SK-N-SH treated with all-trans-retinoic acid at 6 μM for 48 hours (cell line): Measurements from ENCODE around the gene RNPC3.
"Not testable (repeated sequence)": the region's sequence is repeated elsewhere in the genome, so short reads cannot be mapped to it uniquely, and the experiment has no call there.

Experiments used
- ATAC-seq: fragments of 200-7000 bp; cut with Tn5 transposase; 3 replicates; pipeline ENCODE4 v1.9.1; 2020; ENCODE audit warnings: mild to moderate bottlenecking, moderate library complexity
- CSDC2 ChIP-seq: fragments of 250-450 bp; sonication (Bioruptor Pico); IDR thresholded peaks from 2 replicates; pipeline ENCODE4 v1.5.0; 2020; ENCODE audit warnings: mild to moderate bottlenecking, moderate library complexity
- ESRRG ChIP-seq: fragments of 250-450 bp; sonication (Bioruptor Pico); IDR thresholded peaks from 2 replicates; pipeline ENCODE4 v1.6.1; 2021; ENCODE audit warnings: mild to moderate bottlenecking
- GLIS3 ChIP-seq: fragments of 250-450 bp; sonication (Bioruptor Pico); IDR thresholded peaks from 2 replicates; pipeline ENCODE4 v1.5.0; 2020; ENCODE audit warnings: mild to moderate bottlenecking, moderate library complexity
- OSR1 ChIP-seq: fragments of 250-450 bp; sonication (Bioruptor Pico); IDR thresholded peaks from 2 replicates; pipeline ENCODE4 v1.8.0; 2022; ENCODE audit warnings: moderate library complexity, mild to moderate bottlenecking, inconsistent platforms
- PPARA ChIP-seq: fragments of 250-450 bp; sonication (Bioruptor Pico); IDR thresholded peaks from 2 replicates; pipeline ENCODE4 v1.5.0; 2020; ENCODE audit warnings: mild to moderate bottlenecking, borderline replicate concordance
- RARB ChIP-seq: fragments of 250-450 bp; sonication (Bioruptor Pico); IDR thresholded peaks from 2 replicates; pipeline ENCODE4 v1.8.0; 2021; ENCODE audit warnings: mild to moderate bottlenecking, moderate library complexity
- SNAI2 ChIP-seq: fragments of 250-450 bp; sonication (Bioruptor Pico); IDR thresholded peaks from 2 replicates; pipeline ENCODE4 v1.5.0; 2020; ENCODE audit warnings: mild to moderate bottlenecking, moderate library complexity
- TCF4 ChIP-seq: fragments of 250-450 bp; sonication (Bioruptor Pico); IDR thresholded peaks from 2 replicates; pipeline ENCODE4 v1.8.0; 2021; ENCODE audit warnings: mild to moderate bottlenecking, moderate library complexity, borderline replicate concordance
- TOX ChIP-seq: fragments of 250-450 bp; sonication (Bioruptor Pico); IDR thresholded peaks from 2 replicates; pipeline ENCODE4 v1.8.0; 2021; ENCODE audit warnings: mild to moderate bottlenecking, moderate library complexity, borderline replicate concordance
- ZC3H10 ChIP-seq: fragments of 250-450 bp; sonication (Bioruptor Pico); IDR thresholded peaks from 2 replicates; pipeline ENCODE4 v1.5.1; 2021; ENCODE audit warnings: mild to moderate bottlenecking, moderate library complexity
- ZFP3 ChIP-seq: fragments of 250-450 bp; sonication (Bioruptor Pico); IDR thresholded peaks from 2 replicates; pipeline ENCODE4 v1.5.0; 2020; ENCODE audit warnings: mild to moderate bottlenecking, moderate library complexity
- TF ChIP-seq, protein P1 (sequence below): fragments of 250-450 bp; sonication (Bioruptor Pico); IDR thresholded peaks from 2 replicates; pipeline ENCODE4 v1.5.1; 2020; ENCODE audit warnings: low read depth, mild to moderate bottlenecking, moderate library complexity

The RNPC3 gene

DNA sequence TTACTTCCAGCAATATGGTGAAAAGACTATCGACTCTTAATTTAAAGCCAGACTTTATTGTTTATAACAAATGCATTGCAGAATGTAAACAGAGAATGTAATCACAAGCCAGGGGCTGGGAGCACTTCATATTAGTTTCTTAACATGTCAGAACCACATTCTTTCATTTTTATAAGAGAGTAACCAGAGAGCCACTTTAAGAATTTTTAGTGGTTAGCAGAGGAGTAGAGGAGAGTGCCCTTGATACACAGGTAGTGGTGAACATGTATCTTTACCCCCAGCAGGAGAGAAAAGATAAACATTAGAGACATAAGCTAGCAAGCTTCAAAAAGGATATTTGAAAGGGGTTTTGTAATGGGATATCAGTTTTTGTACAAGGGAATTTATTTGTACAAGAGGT is 57.0 kb downstream of the RNPC3 start:
- TF ChIP-seq, protein P1, sequence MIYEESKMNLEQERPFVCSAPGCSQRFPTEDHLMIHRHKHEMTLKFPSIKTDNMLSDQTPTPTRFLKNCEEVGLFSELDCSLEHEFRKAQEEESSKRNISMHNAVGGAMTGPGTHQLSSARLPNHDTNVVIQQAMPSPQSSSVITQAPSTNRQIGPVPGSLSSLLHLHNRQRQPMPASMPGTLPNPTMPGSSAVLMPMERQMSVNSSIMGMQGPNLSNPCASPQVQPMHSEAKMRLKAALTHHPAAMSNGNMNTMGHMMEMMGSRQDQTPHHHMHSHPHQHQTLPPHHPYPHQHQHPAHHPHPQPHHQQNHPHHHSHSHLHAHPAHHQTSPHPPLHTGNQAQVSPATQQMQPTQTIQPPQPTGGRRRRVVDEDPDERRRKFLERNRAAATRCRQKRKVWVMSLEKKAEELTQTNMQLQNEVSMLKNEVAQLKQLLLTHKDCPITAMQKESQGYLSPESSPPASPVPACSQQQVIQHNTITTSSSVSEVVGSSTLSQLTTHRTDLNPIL (CRISPR knock-in tag) = no peak
- no peak for TF ChIP-seq RARB (CRISPR knock-in tag)
- TF ChIP-seq GLIS3 (CRISPR knock-in tag) = no peak
- TF ChIP-seq CSDC2 = no peak
- no peak for TF ChIP-seq ZC3H10 (CRISPR knock-in tag)
- TF ChIP-seq ZFP3 = no peak
- ATAC-seq = no peak

DNA sequence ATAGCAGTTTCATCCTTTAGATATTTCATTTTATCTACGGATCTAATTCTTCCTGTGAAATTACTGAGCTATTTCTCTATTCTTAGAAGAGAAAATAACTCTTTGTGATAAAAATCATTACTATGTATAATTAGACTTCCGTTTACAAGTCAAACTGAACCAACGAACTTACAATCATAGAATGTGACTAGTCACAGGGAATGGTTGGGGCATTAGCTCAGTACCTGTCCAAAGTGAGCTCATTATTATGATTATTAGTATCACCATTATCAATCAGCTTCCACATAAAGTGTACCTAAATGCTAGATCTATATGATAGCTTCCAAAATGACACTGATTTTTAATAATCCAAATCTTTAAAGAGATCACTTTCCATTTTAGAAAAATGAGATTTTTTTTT is 58.4 kb downstream of the RNPC3 start:
- TF ChIP-seq OSR1 (CRISPR knock-in tag) = no peak
- no peak for TF ChIP-seq PPARA (CRISPR knock-in tag)

DNA sequence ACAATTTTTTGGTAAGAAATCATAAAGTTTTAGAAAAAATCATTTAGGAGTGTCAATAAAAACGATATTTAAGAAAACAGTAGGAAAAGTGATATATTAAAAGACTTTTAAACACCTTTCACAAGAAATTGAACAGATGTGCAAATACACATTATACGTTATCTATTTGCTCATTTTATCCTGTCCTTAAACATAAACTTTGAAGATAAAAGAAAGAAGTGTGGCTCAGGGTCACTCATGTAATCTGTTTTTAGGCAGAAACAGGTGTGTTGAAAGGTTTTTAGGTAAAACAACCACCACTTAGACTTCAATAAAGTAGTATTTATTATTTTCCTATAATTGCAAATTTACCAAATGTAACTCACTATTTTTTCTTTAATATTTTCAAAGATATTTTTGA is 59.0 kb downstream of the RNPC3 start:
- TF ChIP-seq SNAI2 (CRISPR knock-in tag) (no peak), ESRRG (CRISPR knock-in tag) (no peak), PPARA (CRISPR knock-in tag) (no peak), TOX (CRISPR knock-in tag) (no peak), TCF4 (CRISPR knock-in tag) (no peak)
- ATAC-seq = no peak

More for the DNA sequence above, 58.4 kb downstream of the RNPC3 start:
- no peak for ATAC-seq

DNA sequence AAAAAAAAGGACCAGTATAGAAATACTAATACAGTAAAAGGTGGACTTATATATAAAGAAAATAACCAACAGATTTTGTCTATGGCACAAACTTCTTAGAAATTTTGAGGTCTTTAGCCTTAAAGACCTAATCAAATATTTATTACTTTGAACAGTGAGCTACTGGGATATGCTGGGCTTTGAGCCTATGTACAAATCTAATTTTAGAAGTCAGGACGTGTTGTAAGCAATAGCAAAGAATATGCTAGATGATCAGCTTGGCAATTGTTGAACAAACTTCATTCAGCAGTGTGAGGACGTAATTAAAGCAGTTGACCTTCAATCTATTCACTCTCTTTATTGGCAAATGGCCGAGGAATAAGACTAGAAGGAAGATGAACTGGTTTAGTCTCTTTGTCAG is 77.2 kb downstream of the RNPC3 start:
- ATAC-seq = not testable (repeated sequence)
